Upper lobe of right lung (tissue), 1 donor: Measurements from ENCODE around the gene FRMD4A. TPM values are rescaled to one million over a fixed set of nuclear protein-coding genes. Genes with fewer than 3 reads are reported as not detected.
A peak's percentile ranks its signal among the peaks of the same experiment; 100 is the strongest.

Experiments used
- ATAC-seq: fragments of 200-7000 bp; cut with Tn5 transposase; one replicate; pipeline ENCODE4 v1.9.1; 2020; ENCODE audit warnings: mild to moderate bottlenecking, moderate library complexity
- DNase-seq: peaks from one replicate; pipeline ENCODE4 v3.0.0-alpha.2; 2020
- H3K27ac ChIP-seq: fragments of 200-600 bp; one replicate; pipeline ENCODE4 v1.8.0; 2022
- H3K27me3 ChIP-seq: fragments of 200-600 bp; one replicate; pipeline ENCODE4 v1.8.0; 2022; ENCODE audit warnings: mild to moderate bottlenecking
- H3K36me3 ChIP-seq: fragments of 200-600 bp; one replicate; pipeline ENCODE4 v1.8.0; 2022
- H3K4me1 ChIP-seq: fragments of 200-600 bp; one replicate; pipeline ENCODE4 v1.8.0; 2022
- H3K4me3 ChIP-seq: fragments of 200-600 bp; one replicate; pipeline ENCODE4 v1.8.0; 2022; ENCODE audit warnings: mild to moderate bottlenecking
- H3K9me3 ChIP-seq: fragments of 200-600 bp; one replicate; pipeline ENCODE4 v1.8.0; 2022
- CTCF ChIP-seq: fragments of 200-600 bp; IDR thresholded peaks from one replicate; pipeline ENCODE4 v1.8.0; 2022; ENCODE audit warnings: antibody characterized with exemption
- intact Hi-C: fragments of 100-400 bp; cut with DNase I; formaldehyde crosslinking; loops from one replicate; pipeline ENCODE4 v1.11.0; 2022
- total RNA-seq: library from RNA; stranded (reverse); fragmentation: NEBNext Ultra II Directional; extraction: Animal tissue kit (Norgen Biotek cat#: 25700); gene quantifications from one replicate; pipeline ENCODE4 v1.2.1, GENCODE V29; 2021
- donor health status: DM: no; HTN: yes; CAD: no; lungs with severe emphysema.

The FRMD4A gene
- total RNA-seq, 1 donor from 2014 or later: 38.3 TPM

DNA sequence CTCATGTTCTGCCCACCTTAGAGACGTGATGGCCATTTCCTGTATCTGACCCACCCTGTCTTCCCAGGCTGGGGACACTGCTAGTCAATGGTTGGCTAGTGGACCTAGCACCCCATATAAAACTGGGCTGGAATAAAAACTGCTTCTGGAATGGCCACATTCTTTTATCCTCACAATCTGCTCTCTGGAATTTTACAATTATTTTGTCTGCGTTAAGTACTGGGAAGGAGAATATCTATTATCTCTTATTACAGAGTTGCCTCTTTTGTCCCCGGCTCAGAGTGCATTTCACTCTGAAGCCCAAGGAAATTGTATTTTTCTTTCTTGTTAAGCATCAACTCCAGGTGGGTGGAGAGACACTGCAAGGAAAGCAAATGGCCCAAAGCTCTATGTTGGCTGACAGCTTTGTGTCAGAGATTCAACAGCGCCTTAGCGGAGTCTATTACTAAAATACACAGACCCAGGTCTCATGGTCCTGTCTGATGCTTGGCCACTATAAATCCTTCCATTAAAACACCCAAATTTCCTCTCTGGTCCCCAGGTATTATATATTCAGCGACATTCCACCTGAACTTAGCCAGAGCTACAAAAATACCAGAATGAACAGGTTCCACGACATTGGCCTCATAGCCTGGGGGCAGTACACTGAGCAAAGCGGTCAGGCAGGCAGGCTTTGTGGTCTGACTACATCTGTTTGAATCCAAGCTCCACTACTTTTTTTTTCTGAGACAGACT lies 622.3 kb downstream of the FRMD4A start:
- Histone ChIP-seq H3K36me3 (no peaks in the 10 kb centered on the region), H3K4me3 (peak overlapping the region; percentile 60), H3K27ac (no peak overlapping the region), H3K4me1 (peaks cover 43% of the 10 kb centered on the region), H3K9me3 (no peaks in the 10 kb centered on the region), H3K27me3 (no peaks in the 10 kb centered on the region)
- ATAC-seq: no peak
- intact Hi-C loops: no loop called here
- no peak for TF ChIP-seq CTCF
- DNase-seq: no peak

- Histone ChIP-seq H3K9me3 (no peaks in the 10 kb centered on the region), H3K27me3 (no peaks in the 10 kb centered on the region), H3K36me3 (no peaks in the 10 kb centered on the region), H3K4me3 (peak overlapping the region; percentile 60), H3K4me1 (peaks cover 34% of the 10 kb centered on the region), H3K27ac (peak overlapping the region; percentile 70)
- peak; percentile 75 for DNase-seq
- ATAC-seq: peak; percentile 86
- TF ChIP-seq CTCF: no peak
- intact Hi-C loops: no loop called here
Measured at GRCh38 chr10:13707156-13707881, 623.4 kb downstream of the FRMD4A start.

DNA sequence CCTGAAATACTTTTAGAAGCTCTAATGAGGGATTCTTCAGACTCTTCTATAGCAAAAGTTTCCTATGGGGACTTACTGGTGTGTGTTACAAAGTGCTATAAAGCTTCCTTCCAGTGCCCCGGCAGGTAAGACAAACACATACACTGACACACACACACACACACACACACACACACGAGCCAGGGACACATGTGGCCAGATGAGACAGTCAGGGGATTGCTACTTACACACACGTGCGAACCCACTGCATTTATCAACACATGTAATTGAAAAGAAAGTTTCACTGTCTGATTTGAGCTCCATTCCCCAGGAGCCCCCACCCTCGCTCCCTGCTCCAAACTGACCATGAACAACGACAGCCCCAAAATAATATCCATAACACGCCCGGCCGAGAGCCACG lies 624.1 kb downstream of the FRMD4A start:
- H3K9me3 ChIP-seq: no peaks in the 10 kb centered on the region
- H3K4me3 ChIP-seq: peak overlapping the region; percentile 60
- H3K36me3 ChIP-seq: no peaks in the 10 kb centered on the region
- peaks cover 27% of the 10 kb centered on the region for H3K4me1 ChIP-seq
- no peak for TF ChIP-seq CTCF
- intact Hi-C loops: no loop called here
- no peak for ATAC-seq
- H3K27ac ChIP-seq: peak overlapping the region; percentile 70
- no peaks in the 10 kb centered on the region for H3K27me3 ChIP-seq
- DNase-seq: no peak

- Histone ChIP-seq H3K27me3 (no peaks in the 10 kb centered on the region), H3K36me3 (peaks cover 2% of the 10 kb centered on the region), H3K9me3 (no peaks in the 10 kb centered on the region), H3K4me1 (peaks cover 27% of the 10 kb centered on the region), H3K27ac (no peak overlapping the region), H3K4me3 (peak overlapping the region; percentile 60)
- TF ChIP-seq CTCF: no peak
- DNase-seq: no peak
- no peak for ATAC-seq
- intact Hi-C loops: no loop called here
Measured at GRCh38 chr10:13706175-13706574, 624.5 kb downstream of the FRMD4A start.

- intact Hi-C loops: no loop called here
- no peak for TF ChIP-seq CTCF
- H3K4me3 ChIP-seq: peak overlapping the region; percentile 60
- peaks cover 27% of the 10 kb centered on the region for H3K4me1 ChIP-seq
- peak overlapping the region; percentile 6 for H3K27ac ChIP-seq
- no peak for ATAC-seq
- DNase-seq: no peak
- no peaks in the 10 kb centered on the region for H3K9me3 ChIP-seq
- peaks cover 7% of the 10 kb centered on the region for H3K36me3 ChIP-seq
- no peaks in the 10 kb centered on the region for H3K27me3 ChIP-seq
Measured at GRCh38 chr10:13705526-13706174, 625.1 kb downstream of the FRMD4A start.
